Activated T-cell treated with anti-CD3 and anti-CD28 coated beads for 4 hours (primary cell): ENCODE results near the gene UBR4.

Experiments used
- DNase-seq: peaks from one replicate; pipeline ENCODE4 v3.0.0-alpha.2; 2020

Gene UBR4

GRCh38 chr1:19046972-19047731, 162.9 kb downstream of the UBR4 start:
- DNase-seq, result no peak

- DNase-seq, result no peak
These were observed 163.9 kb downstream of the UBR4 start for GRCh38 chr1:19045898-19046880.

- DNase-seq, result no peak
These were observed 164.9 kb downstream of the UBR4 start for GRCh38 chr1:19044975-19045831.

- no peak for DNase-seq
These were observed 165.6 kb downstream of the UBR4 start for GRCh38 chr1:19044471-19044870.

GRCh38 chr1:19043579-19044443, 166.3 kb downstream of the UBR4 start:
- DNase-seq, result no peak

- no peak for DNase-seq
These were observed 167.1 kb downstream of the UBR4 start for GRCh38 chr1:19042675-19043578.

- no peak for DNase-seq
These were observed 169.9 kb downstream of the UBR4 start for GRCh38 chr1:19040010-19040680.

GRCh38 chr1:19038732-19039131, 171.3 kb downstream of the UBR4 start:
- DNase-seq, result no peak

- DNase-seq, result no peak
These were observed 172.0 kb downstream of the UBR4 start for GRCh38 chr1:19038096-19038495.

GRCh38 chr1:19037659-19038058, 172.4 kb downstream of the UBR4 start:
- no peak for DNase-seq

GRCh38 chr1:19036813-19037605, 173.1 kb downstream of the UBR4 start:
- no peak for DNase-seq

- DNase-seq, result no peak
These were observed 173.8 kb downstream of the UBR4 start for GRCh38 chr1:19036041-19036812.

GRCh38 chr1:19035377-19036040, 174.6 kb downstream of the UBR4 start:
- DNase-seq, result no peak

GRCh38 chr1:19034721-19035120, 175.3 kb downstream of the UBR4 start:
- no peak for DNase-seq

GRCh38 chr1:19033926-19034680, 176.0 kb downstream of the UBR4 start:
- DNase-seq, result no peak

GRCh38 chr1:19033515-19033839, 176.6 kb downstream of the UBR4 start:
- no peak for DNase-seq
